ENCODE results near the gene NRXN3.

DNA sequence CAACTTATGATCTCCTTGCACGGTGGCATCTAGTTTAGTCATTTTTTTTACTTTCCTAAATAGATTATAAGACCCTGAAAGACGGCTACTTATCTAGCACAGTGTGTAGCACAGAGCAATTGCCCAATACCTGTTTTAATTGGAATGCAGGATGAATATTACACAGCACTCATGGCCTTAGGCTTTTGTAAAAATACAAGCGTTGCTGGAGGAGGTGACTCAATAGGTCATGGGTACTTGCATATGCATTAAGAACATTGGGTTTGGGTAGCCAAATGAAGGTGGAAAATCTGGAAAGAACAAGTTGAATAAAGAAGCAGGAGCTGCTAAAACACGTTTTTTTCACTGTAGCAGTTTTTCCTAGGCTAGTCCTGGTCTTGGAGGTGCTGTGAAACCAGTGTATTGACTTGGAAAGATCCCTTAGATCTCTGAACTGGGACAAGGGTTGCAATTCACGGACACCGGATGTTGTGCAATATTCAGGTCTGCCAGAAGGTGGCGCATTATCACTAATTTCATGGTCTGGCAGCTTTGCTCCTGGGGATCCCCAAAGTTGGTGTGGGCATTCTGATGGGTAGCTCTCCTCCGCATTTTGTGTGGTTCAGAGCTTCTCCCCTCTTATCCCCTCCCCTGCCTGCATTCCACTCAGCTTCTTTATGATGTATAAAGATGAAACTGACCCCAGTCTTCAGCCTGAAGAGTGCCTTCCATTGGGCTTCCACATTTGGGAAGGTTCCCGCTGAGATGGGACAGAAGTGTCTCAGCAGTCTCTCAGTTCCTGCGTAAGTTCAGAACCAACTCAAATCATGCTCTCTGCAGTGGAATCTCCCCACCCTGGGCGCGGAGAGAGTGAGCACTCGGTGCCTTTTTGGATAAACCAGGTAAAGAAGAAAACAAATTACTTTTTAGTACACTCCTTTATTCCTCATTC, 278.3 kb downstream of the NRXN3 start:
- TF ChIP-seq, protein P1, sequence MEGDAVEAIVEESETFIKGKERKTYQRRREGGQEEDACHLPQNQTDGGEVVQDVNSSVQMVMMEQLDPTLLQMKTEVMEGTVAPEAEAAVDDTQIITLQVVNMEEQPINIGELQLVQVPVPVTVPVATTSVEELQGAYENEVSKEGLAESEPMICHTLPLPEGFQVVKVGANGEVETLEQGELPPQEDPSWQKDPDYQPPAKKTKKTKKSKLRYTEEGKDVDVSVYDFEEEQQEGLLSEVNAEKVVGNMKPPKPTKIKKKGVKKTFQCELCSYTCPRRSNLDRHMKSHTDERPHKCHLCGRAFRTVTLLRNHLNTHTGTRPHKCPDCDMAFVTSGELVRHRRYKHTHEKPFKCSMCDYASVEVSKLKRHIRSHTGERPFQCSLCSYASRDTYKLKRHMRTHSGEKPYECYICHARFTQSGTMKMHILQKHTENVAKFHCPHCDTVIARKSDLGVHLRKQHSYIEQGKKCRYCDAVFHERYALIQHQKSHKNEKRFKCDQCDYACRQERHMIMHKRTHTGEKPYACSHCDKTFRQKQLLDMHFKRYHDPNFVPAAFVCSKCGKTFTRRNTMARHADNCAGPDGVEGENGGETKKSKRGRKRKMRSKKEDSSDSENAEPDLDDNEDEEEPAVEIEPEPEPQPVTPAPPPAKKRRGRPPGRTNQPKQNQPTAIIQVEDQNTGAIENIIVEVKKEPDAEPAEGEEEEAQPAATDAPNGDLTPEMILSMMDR (IDR thresholded peaks at IDR 0.05; ENCODE audit: poor library complexity), result peak; percentile 56
- TF ChIP-seq EZH2phosphoT487 (IDR thresholded peaks at IDR 0.05; ENCODE audit: low read depth, severe bottlenecking, unreplicated experiment) (no peak), EZH2 (IDR thresholded peaks at IDR 0.05; ENCODE audit: borderline replicate concordance) (no peak)
